ENCODE results near the gene ABCF2.

ABCF2 gene

DNA sequence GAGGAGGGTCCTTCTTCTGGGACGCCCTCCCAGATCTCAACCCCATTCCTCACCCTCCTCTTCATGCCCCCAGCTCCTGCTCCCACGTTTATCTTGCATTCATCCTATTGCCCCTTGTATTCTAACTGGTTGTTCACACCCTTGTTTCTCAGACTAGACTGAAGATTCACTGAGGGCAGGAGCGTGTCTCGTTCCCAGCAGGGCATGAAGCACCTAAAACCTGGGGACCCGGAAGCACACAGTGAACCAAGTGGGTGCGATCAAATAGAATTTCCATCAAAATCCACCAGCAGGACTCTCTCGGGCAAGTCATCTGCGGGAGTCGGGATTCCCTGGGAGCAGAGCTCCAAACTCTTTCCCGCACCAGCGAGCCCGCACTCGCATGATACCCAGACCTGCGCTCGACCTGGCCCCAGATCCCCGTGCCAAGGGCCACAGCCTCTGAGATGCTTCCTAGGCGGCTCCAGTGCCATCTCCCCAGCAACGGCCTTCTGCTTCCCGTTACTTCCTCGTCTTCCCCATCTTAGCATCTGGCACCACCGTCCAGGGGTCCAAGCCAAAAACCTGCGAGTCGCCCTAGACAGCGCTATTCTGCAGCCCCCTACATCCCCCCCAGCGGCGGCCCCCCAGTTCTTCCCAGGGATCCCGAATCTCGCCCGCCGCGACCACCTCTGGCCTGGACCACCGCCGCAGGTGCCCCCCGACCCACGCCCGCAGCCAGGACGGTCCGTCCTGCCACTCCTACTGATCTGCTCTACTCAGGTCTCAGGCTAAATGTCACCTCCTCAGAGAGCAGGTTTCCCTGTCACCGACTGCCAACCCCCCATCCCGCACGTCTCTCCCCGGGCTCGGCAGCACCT is 53.4 kb downstream of the ABCF2 start:
- no peaks in the 10 kb centered on the region for H4K20me1 ChIP-seq (ENCODE audit: insufficient read depth, low read length)
- H3K27ac ChIP-seq (ENCODE audit: low read length), result no peak overlapping the region
- no peak overlapping the region for H3K4me2 ChIP-seq (ENCODE audit: low read depth, low read length)
- H3F3A ChIP-seq (ENCODE audit: insufficient read depth, low read length), result no peaks in the 10 kb centered on the region
- TF ChIP-seq EZH2 (optimal IDR thresholded peaks at IDR 0.05; ENCODE audit: low read depth, low read length), result no peak
- TF ChIP-seq, protein P1, sequence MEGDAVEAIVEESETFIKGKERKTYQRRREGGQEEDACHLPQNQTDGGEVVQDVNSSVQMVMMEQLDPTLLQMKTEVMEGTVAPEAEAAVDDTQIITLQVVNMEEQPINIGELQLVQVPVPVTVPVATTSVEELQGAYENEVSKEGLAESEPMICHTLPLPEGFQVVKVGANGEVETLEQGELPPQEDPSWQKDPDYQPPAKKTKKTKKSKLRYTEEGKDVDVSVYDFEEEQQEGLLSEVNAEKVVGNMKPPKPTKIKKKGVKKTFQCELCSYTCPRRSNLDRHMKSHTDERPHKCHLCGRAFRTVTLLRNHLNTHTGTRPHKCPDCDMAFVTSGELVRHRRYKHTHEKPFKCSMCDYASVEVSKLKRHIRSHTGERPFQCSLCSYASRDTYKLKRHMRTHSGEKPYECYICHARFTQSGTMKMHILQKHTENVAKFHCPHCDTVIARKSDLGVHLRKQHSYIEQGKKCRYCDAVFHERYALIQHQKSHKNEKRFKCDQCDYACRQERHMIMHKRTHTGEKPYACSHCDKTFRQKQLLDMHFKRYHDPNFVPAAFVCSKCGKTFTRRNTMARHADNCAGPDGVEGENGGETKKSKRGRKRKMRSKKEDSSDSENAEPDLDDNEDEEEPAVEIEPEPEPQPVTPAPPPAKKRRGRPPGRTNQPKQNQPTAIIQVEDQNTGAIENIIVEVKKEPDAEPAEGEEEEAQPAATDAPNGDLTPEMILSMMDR (IDR thresholded peaks at IDR 0.05; ENCODE audit: low read length), result no peak
- no peak for TF ChIP-seq EZH2phosphoT487 (IDR thresholded peaks at IDR 0.05; ENCODE audit: low read length)
- H3K9me3 ChIP-seq (replicated peaks; ENCODE audit: insufficient read depth, low read length), result no peaks in the 10 kb centered on the region
- no peak overlapping the region for H2AFZ ChIP-seq (ENCODE audit: low read length)
- no peaks in the 10 kb centered on the region for H3K36me3 ChIP-seq (replicated peaks; ENCODE audit: insufficient read depth, low read length)
- no peak overlapping the region for H3K9ac ChIP-seq (ENCODE audit: low read length)
- H3K9me2 ChIP-seq (replicated peaks; ENCODE audit: insufficient read depth, low read length), result no peaks in the 10 kb centered on the region
- no peaks in the 10 kb centered on the region for H3K79me2 ChIP-seq (ENCODE audit: low read length)
- peaks cover 83% of the 10 kb centered on the region for H3K27me3 ChIP-seq (replicated peaks; ENCODE audit: insufficient read depth, low read length)
- H3K4me1 ChIP-seq (ENCODE audit: low read length), result no peaks in the 10 kb centered on the region
- no peak for DNase-seq
- no peak overlapping the region for H3K4me3 ChIP-seq (ENCODE audit: low read length)

DNA sequence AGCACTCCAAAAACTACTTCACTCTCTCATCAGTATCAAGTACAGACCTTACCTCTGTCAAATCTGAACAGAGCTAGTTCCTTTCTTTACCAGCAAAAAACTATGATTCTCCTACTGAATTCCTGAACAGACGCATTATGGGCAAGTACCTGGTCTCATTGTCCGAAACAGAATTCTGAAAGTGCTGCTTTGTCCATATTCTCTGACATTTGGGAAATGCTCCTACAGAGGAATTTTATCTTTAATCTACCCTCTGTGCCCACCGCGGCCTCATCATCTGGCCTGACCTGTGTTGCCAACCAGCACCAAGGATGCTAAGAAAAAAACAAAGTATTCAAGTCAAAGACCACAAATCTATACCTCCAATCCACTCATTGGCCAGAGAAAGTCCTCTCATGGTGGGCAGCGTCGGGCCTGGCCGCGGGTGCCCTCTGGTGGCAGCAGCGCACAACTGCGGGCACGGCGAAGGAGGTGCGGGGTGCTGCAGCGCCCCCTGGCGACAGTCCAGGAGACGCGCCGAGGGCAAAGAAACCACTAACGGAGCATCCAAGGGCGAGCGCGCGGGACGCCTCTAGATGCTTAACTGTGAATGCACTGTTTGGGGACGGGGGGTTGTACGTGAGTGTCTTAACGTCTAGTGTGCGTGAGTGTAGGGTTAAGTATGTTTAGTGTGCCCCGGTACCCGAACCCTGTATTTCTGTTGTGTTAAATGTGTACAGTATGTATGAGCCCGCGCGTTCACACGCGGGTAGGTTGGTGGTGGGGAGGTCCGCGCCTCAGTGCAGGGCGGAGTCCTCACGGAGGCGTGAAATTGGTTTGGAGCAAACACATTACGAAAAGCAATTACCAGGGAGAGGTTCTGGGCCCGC is 54.5 kb downstream of the ABCF2 start:
- Histone ChIP-seq H3K36me3 (replicated peaks; ENCODE audit: insufficient read depth, low read length) (no peaks in the 10 kb centered on the region), H3K9me2 (replicated peaks; ENCODE audit: insufficient read depth, low read length) (no peaks in the 10 kb centered on the region)

DNA sequence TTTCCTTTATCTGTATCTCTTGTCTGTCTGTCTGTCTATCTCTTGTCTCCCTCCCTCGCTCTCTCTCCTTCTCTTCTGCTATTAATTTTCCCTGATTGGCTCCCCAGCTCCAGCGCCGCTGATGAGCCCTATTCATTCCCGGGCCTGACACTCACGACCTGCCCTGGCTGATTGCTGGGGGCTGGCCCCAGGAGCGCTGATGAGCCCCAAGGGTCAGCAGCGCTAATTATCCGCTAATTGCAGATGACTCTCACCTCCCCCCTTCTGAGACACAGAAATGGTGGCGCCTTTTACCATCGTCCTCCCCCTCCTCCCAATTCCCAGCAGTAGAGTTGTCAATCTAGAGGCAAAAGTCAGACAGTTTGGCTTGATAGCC is 58.2 kb downstream of the ABCF2 start:
- no peak overlapping the region for H3K4me3 ChIP-seq (ENCODE audit: low read length)
- no peaks in the 10 kb centered on the region for H3K36me3 ChIP-seq (replicated peaks; ENCODE audit: insufficient read depth, low read length)
- no peak; the same call in 1 of the 2 replicates for TF ChIP-seq EZH2phosphoT487 (IDR thresholded peaks at IDR 0.05; ENCODE audit: low read length)
- peak; percentile 91 for TF ChIP-seq EZH2 (optimal IDR thresholded peaks at IDR 0.05; ENCODE audit: low read depth, low read length)
- no peaks in the 10 kb centered on the region for H3K9me3 ChIP-seq (replicated peaks; ENCODE audit: insufficient read depth, low read length)
- H3K79me2 ChIP-seq (ENCODE audit: low read length), result no peaks in the 10 kb centered on the region
- H3K9me2 ChIP-seq (replicated peaks; ENCODE audit: insufficient read depth, low read length), result no peaks in the 10 kb centered on the region
- no peaks in the 10 kb centered on the region for H4K20me1 ChIP-seq (ENCODE audit: insufficient read depth, low read length)
- H2AFZ ChIP-seq (ENCODE audit: low read length), result no peak overlapping the region
- H3K4me1 ChIP-seq (ENCODE audit: low read length), result no peaks in the 10 kb centered on the region
- H3K4me2 ChIP-seq (ENCODE audit: low read depth, low read length), result no peak overlapping the region
- no peak overlapping the region for H3K9ac ChIP-seq (ENCODE audit: low read length)
- no peak overlapping the region for H3K27ac ChIP-seq (ENCODE audit: low read length)
- no peak for DNase-seq
- peaks cover 85% of the 10 kb centered on the region for H3K27me3 ChIP-seq (replicated peaks; ENCODE audit: insufficient read depth, low read length)
- no peaks in the 10 kb centered on the region for H3F3A ChIP-seq (ENCODE audit: insufficient read depth, low read length)

More for the DNA sequence above, 54.5 kb downstream of the ABCF2 start:
- H2AFZ ChIP-seq (ENCODE audit: low read length), result no peak overlapping the region
- no peaks in the 10 kb centered on the region for H3K9me3 ChIP-seq (replicated peaks; ENCODE audit: insufficient read depth, low read length)
- H3K27me3 ChIP-seq (replicated peaks; ENCODE audit: insufficient read depth, low read length), result peaks cover 81% of the 10 kb centered on the region
- TF ChIP-seq EZH2 (optimal IDR thresholded peaks at IDR 0.05; ENCODE audit: low read depth, low read length), result no peak
- TF ChIP-seq EZH2phosphoT487 (IDR thresholded peaks at IDR 0.05; ENCODE audit: low read length), result no peak
- TF ChIP-seq, protein P1 (IDR thresholded peaks at IDR 0.05; ENCODE audit: low read length), result peak; percentile 100
- no peak overlapping the region; the same call in 1 of the 2 replicates for H3K4me2 ChIP-seq (ENCODE audit: low read depth, low read length)
- H3K4me3 ChIP-seq (ENCODE audit: low read length), result no peak overlapping the region
- H3K4me1 ChIP-seq (ENCODE audit: low read length), result no peaks in the 10 kb centered on the region
- H3K79me2 ChIP-seq (ENCODE audit: low read length), result no peaks in the 10 kb centered on the region
- H3F3A ChIP-seq (ENCODE audit: insufficient read depth, low read length), result no peaks in the 10 kb centered on the region
- no peak overlapping the region for H3K9ac ChIP-seq (ENCODE audit: low read length)
- DNase-seq, result peak; percentile 77
- no peaks in the 10 kb centered on the region for H4K20me1 ChIP-seq (ENCODE audit: insufficient read depth, low read length)
- no peak overlapping the region for H3K27ac ChIP-seq (ENCODE audit: low read length)
